NT2/D1 (cell line): ENCODE data around the gene C2CD5.

Experiments used
- YY1 ChIP-seq: IDR thresholded peaks from 2 replicates; pipeline ENCODE4 v1.6.1; 2011; ENCODE audit not compliant: insufficient read length, insufficient read depth
- ZNF274 ChIP-seq: IDR thresholded peaks from 2 replicates; pipeline ENCODE4 v1.6.1; 2011; ENCODE audit warnings: mild to moderate bottlenecking, low read depth, low read length

- TF ChIP-seq YY1 (no peak), ZNF274 (no peak)
Observed at GRCh38 chr12:22457085-22457484, 87.3 kb downstream of the C2CD5 start.
